GM18511 (cell line): ENCODE results near the gene SELENOI.
A peak's percentile ranks its signal among the peaks of the same experiment; 100 is the strongest.

Experiments
- ATAC-seq: cut with Tn5 transposase; IDR thresholded peaks from one replicate; pipeline ENCODE4 v1.9.1; 2021; ENCODE audit warnings: mild to moderate bottlenecking, moderate library complexity; ENCODE audit not compliant: unreplicated experiment

Gene SELENOI

GRCh38 chr2:26401739-26402541, 56.0 kb downstream of the SELENOI start, which contains the start of gene DRC1:
Gene DRC1, plus strand, starts transcription at chr2:26401920. Its CDS starts 70 bp downstream, at chr2:26401990.
- ATAC-seq: no peak

DNA sequence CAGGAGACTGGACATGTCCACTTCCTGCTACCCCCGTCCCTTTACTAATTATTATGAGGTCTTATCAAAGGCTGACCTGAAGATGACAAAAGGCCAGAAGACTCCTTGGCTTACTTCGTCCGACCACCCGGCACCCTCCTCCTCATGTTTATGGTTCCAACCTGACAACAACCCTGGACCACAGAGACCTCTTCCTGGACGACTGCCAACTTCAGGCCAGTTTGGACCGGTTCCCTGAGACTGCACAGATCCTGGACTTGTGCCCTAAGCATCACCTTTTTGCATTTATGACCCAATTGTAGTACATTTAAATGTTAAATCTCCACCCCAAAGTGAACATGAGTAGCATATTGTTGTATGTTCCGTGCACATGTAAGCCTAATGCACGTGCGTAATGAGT, 61.6 kb downstream of the SELENOI start:
- no peak for ATAC-seq

GRCh38 chr2:26409785-26410184, 63.8 kb downstream of the SELENOI start:
- no peak for ATAC-seq

GRCh38 chr2:26410764-26411243, 64.9 kb downstream of the SELENOI start:
- ATAC-seq: no peak

DNA sequence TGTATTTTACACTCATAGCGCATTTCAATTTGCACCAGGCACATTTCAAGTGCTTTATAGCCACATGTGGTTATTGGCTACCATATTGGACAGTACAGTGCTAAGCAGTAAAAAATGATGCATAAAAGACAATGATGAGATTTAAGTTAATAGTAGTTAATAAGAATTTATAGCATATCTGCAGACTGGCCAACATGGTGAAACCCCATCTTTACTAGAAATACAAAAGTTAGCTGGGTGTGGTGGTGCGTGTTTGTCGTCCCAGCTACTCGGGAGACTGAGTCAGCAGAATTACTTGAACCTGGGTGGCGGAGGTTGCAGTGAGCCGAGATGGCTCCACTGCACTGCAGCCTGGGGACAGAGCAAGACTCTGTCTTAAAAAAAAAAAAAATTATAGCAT, 65.5 kb downstream of the SELENOI start:
- no peak for ATAC-seq

GRCh38 chr2:26412091-26412673, 66.2 kb downstream of the SELENOI start:
- ATAC-seq: peak; percentile 40

DNA sequence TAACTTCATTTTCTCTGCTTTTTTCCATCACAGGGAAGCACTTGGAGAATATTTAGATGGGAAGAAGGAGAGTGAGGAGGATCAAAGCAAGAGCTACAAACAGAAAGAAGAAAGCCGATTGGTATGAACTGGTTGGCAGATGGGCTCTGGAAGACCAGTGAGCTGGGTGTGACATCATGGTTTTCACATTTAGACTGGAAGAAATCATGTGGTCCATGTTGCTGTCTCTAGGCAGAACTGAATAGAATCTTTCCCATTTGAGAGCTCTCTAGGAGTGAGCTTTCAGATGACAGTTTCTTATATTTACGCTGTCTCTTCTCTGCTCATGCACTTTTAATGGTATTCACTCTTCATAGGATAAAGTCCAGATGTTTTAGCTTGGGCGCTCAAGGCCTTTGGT, 68.4 kb downstream of the SELENOI start:
- no peak for ATAC-seq

GRCh38 chr2:26421961-26422360, 76.0 kb downstream of the SELENOI start:
- ATAC-seq: no peak

- no peak for ATAC-seq
Observed at GRCh38 chr2:26422947-26423629, 77.1 kb downstream of the SELENOI start.

- ATAC-seq: no peak
Observed at GRCh38 chr2:26423750-26424149, 77.8 kb downstream of the SELENOI start.

DNA sequence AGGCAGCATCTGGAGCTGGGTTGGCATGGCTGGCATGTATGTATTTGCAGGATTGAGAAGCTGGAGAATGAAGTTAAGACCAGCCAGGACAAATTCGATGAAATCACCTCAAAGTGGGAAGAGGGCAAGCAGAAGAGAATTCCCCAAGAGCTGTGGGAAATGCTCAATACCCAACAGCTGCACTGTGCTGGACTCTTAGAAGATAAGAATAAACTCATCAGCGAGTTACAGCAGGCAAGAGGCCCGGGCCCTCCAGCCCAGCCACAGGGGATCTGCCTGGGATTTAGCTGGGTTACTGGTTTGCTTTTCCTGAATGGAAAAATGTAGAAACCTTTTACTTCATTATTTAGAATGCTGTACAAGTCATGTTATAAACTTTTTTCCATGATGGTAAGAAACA, 78.3 kb downstream of the SELENOI start:
- no peak for ATAC-seq

GRCh38 chr2:26428846-26429245, 82.9 kb downstream of the SELENOI start:
- ATAC-seq: no peak

GRCh38 chr2:26429779-26430578, 84.0 kb downstream of the SELENOI start:
- no peak for ATAC-seq

- ATAC-seq: no peak
Observed at GRCh38 chr2:26430826-26431225, 84.9 kb downstream of the SELENOI start.

GRCh38 chr2:26432363-26432762, 86.4 kb downstream of the SELENOI start:
- ATAC-seq: no peak

DNA sequence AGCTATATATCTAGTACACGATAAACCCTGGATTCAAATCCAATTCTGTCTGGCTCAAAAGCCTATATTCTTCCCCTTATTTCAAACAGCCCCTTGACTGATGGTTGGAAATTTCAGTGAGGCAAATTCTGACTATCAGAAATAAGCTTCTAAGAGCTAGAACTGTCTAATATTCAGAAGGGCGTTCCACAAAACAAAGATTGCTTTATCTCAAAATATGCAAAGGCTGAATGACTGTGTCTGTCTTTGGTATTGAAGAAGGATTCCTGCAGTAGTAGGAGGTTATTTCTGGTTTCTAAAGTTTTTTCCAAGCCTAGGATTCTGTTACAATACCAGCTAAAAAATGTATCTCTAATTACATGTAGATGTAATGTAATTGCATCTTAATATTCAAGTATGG, 86.9 kb downstream of the SELENOI start:
- no peak for ATAC-seq

GRCh38 chr2:26435106-26435505, 89.2 kb downstream of the SELENOI start:
- ATAC-seq: no peak

- no peak for ATAC-seq
Observed at GRCh38 chr2:26438526-26438925, 92.6 kb downstream of the SELENOI start.

DNA sequence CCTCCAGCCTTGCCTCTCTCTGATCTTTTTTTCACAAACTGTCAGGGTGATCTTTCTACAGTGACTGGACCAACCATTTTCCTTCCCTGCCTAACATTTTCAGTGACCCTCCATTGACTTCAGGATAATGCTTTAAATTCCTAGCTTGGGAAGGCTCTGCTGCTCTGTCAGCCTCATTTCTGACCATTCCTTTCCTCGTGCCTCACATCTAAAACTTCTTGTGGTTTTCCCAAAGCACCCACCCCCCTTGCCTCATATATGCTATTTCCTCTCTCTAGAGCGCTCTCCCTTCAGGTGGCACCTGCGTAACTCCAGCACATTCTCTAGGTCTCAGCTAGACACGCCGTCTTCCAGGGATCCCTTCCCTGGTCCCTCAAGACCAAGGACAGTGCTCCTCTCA, 93.0 kb downstream of the SELENOI start:
- no peak for ATAC-seq

DNA sequence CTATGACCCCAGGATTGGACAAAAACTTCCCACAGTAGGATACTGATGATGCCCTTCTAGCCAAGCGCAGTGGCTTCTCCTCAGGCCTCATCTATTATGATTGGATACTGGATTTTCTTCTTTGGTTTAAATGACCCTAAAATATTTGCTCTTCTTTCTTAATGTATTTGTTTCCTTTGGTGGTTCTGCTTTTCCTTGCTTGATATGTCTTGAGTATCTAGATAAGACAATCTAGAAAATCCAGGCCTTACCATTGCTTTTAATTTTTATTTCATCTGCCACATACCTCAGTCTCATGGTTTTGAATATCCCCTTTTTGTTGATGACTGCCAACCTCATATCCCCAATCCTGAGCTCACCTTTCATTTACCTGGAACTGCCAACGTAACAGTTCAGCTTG, 96.4 kb downstream of the SELENOI start:
- no peak for ATAC-seq

DNA sequence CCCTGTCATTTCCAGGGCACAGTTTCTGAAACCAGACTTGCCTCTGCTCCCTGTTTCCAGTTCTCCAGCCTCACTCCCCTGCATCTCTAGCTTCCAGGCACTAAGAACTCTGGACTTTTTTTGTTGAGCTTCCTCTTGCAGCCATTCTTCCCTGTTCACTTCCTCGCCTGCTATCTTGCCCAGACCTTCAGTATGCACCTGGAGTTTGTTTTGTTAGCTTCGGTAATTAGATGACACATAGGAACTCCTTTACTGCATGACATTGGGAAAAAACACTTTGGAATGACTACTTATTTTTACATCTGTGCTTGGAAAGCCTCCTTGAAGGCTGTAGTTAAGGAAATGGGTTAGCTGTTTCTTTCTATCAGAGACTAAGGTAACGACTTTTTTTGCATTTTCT, 96.8 kb downstream of the SELENOI start:
- no peak for ATAC-seq
